HG02588 (cell line): ENCODE measurements around the gene PSD4.

Experiments
- ATAC-seq: cut with Tn5 transposase; IDR thresholded peaks from one replicate; pipeline ENCODE4 v1.9.1; 2021; ENCODE audit warnings: mild to moderate bottlenecking, moderate library complexity; ENCODE audit not compliant: unreplicated experiment

Gene PSD4

GRCh38 chr2:113258471-113259147 is 84.8 kb downstream of the PSD4 start:
- no peak for ATAC-seq
